Colonic mucosa (tissue), 4 donors: ENCODE data around the gene UBL4B. TPM values are rescaled to one million over a fixed set of nuclear protein-coding genes. Genes with fewer than 3 reads are reported as not detected.

Experiments
- DNase-seq: peaks from one replicate; pipeline ENCODE4 v3.0.0-alpha.2; 2020
- H3K27ac ChIP-seq: fragments of 200-600 bp; one replicate; pipeline ENCODE4 v1.8.0; 2021
- H3K27me3 ChIP-seq: fragments of 200-600 bp; one replicate; pipeline ENCODE4 v1.8.0; 2021
- H3K36me3 ChIP-seq: fragments of 200-600 bp; one replicate; pipeline ENCODE4 v1.8.0; 2021
- H3K4me1 ChIP-seq: fragments of 200-600 bp; one replicate; pipeline ENCODE4 v1.8.0; 2021; ENCODE audit warnings: mild to moderate bottlenecking
- H3K4me3 ChIP-seq: fragments of 200-600 bp; one replicate; pipeline ENCODE4 v1.8.0; 2021
- H3K9ac ChIP-seq, 2 donors: one replicate each; pipeline ENCODE4 v1.7.0; 2013; ENCODE audit warnings: control low read depth in 2 of 2, low read depth in 2 of 2, low read length in 2 of 2
- H3K9me3 ChIP-seq: fragments of 200-600 bp; one replicate; pipeline ENCODE4 v1.8.0; 2021
- CTCF ChIP-seq: fragments of 200-600 bp; IDR thresholded peaks from one replicate; pipeline ENCODE4 v1.8.0; 2022; ENCODE audit warnings: antibody characterized with exemption, mild to moderate bottlenecking
- intact Hi-C: fragments of 100-400 bp; cut with DNase I; formaldehyde crosslinking; loops from one replicate; pipeline ENCODE4 v1.14.1; 2022
- total RNA-seq, 2 donors: library from RNA; stranded (reverse); fragmentation: NEBNext Ultra II Directional in 1 of 2; extraction: Animal tissue kit (Norgen Biotek cat#: 25700) in 1 of 2; gene quantifications; one replicate each; pipeline ENCODE4 v1.2.1, GENCODE V29; 2021
- donor health status: healthy.
- donor health status: DM: no; HTN: no; CAD: no.
- donor health status: DM: no; HTN: no; CAD: no.

The UBL4B gene
- total RNA-seq, 2 donors from 2014 or later = not detected

GRCh38 chr1:110132682-110133081 lies 20.4 kb downstream of the UBL4B start:
- no peak for TF ChIP-seq CTCF
- Histone ChIP-seq H3K4me3 (no peak overlapping the region), H3K36me3 (no peaks in the 10 kb centered on the region), H3K9ac (no peak overlapping the region), H3K4me1 (no peaks in the 10 kb centered on the region), H3K9me3 (no peaks in the 10 kb centered on the region), H3K27me3 (peaks cover 14% of the 10 kb centered on the region), H3K27ac (no peak overlapping the region)
- intact Hi-C loops = no loop called here
- no peak for DNase-seq

DNA sequence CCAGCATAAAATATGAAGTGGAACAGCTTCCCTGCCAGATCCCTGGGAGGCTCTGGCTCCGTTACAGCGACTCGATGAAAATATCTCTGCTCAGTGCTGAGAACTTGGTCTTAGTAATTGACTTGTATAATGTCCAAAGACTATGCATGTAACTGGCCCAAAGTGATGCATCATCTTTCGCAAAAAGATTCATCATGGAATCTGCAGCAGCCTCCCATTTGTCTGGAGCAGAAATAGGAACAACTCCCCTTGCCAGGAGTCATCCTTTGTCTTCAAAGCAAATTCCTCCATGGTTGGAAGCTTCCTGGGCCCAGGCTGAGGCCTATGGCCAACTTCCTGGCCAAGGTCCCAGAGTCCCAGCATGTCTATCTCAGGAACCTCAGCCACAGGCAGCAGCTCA lies 21.2 kb downstream of the UBL4B start:
- Histone ChIP-seq H3K27ac (no peak overlapping the region), H3K9me3 (no peaks in the 10 kb centered on the region), H3K27me3 (peaks cover 14% of the 10 kb centered on the region), H3K36me3 (no peaks in the 10 kb centered on the region), H3K4me3 (no peak overlapping the region), H3K9ac (no peak overlapping the region), H3K4me1 (no peaks in the 10 kb centered on the region)
- intact Hi-C loops = no loop called here
- DNase-seq = no peak
- no peak for TF ChIP-seq CTCF

DNA sequence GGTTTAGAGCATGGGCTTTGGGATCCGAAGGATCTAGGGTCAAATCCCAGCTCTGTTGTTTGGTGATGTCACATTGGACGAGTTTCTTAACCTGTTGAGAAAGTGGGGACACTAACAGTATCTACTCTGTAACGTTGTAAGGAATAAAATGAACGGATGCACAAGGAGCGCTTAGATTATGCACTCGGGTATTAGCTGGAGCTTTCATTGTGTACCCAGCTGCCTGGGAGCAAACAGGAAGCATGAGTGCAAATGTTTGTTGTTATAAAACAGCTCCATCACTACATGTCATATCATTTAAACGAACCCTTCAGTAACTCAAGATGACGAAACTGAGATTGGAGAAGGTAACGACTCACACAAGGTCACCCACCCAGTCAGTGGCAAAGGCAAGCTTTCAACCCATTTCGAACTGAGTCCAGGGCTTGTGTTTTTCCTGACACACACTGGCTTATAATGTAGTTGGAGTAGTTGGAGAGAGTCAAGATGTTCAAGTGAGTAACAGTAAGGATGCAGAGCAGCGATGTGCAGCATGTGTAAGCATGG lies 21.9 kb downstream of the UBL4B start:
- Histone ChIP-seq H3K27ac (no peak overlapping the region), H3K27me3 (peaks cover 14% of the 10 kb centered on the region), H3K9ac (no peak overlapping the region), H3K9me3 (no peaks in the 10 kb centered on the region), H3K4me1 (no peaks in the 10 kb centered on the region), H3K4me3 (no peak overlapping the region), H3K36me3 (no peaks in the 10 kb centered on the region)
- no peak for TF ChIP-seq CTCF
- no peak for DNase-seq
- intact Hi-C loops = no loop called here

DNA sequence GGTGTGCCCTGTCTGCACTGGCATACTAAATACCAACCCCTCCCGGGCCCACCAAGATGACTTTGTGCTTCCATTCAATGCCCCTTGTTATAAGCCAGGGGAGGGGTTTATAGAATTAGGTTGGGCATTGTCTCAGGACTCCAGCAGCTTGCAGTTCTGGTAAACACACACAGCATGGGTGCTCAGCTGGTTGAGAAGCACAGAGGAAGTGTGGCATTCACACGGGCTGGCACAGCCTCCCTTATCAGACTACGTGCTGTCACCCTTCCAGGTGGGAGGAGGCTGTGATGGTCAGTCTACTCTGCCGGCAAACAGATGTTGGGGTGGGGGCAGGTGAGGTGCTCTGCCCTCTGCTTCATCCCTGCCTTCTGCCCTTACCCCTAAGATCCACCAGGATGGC lies 23.0 kb downstream of the UBL4B start:
- intact Hi-C loops = no loop called here
- Histone ChIP-seq H3K27me3 (peaks cover 4% of the 10 kb centered on the region), H3K4me3 (no peak overlapping the region), H3K9ac (no peak overlapping the region), H3K9me3 (no peaks in the 10 kb centered on the region), H3K27ac (no peak overlapping the region), H3K4me1 (no peaks in the 10 kb centered on the region), H3K36me3 (no peaks in the 10 kb centered on the region)
- DNase-seq = no peak
- TF ChIP-seq CTCF = no peak

- no peak for TF ChIP-seq CTCF
- no peaks in the 10 kb centered on the region for H3K9me3 ChIP-seq
- DNase-seq = no peak
- no peaks in the 10 kb centered on the region for H3K4me1 ChIP-seq
- no peaks in the 10 kb centered on the region for H3K27me3 ChIP-seq
- intact Hi-C loops = no loop called here
- no peaks in the 10 kb centered on the region for H3K36me3 ChIP-seq
- no peak overlapping the region for H3K9ac ChIP-seq
- H3K27ac ChIP-seq = no peak overlapping the region
- no peak overlapping the region for H3K4me3 ChIP-seq
Measured at GRCh38 chr1:110135666-110136065, 23.4 kb downstream of the UBL4B start.
